Aorta (tissue), 5 donors: Measurements from ENCODE around the gene VPREB3. TPM values are rescaled to one million over a fixed set of nuclear protein-coding genes. Genes with fewer than 3 reads are reported as not detected.

Experiments
- ATAC-seq: fragments of 200-7000 bp; cut with Tn5 transposase; one replicate; pipeline ENCODE4 v1.9.1; 2022; ENCODE audit warnings: moderate library complexity; ENCODE audit not compliant: low FRiP score
- DNase-seq, 2 donors: peaks; one replicate each; pipeline ENCODE4 v3.0.0-alpha.2; 2020
- H3K27ac ChIP-seq, 2 donors: one replicate each; pipeline ENCODE4 v1.5.1; 2013; ENCODE audit warnings: low read length in 2 of 2, mild to moderate bottlenecking in 2 of 2, moderate library complexity in 2 of 2, control low read depth in 1 of 2, inconsistent platforms in 1 of 2, low read depth in 1 of 2
- H3K27me3 ChIP-seq, 2 donors: one replicate each; pipeline ENCODE4 v1.6.1; 2013; ENCODE audit warnings: control low read depth in 1 of 2, low read length in 1 of 2, mild to moderate bottlenecking in 1 of 2, moderate library complexity in 1 of 2; ENCODE audit not compliant: insufficient read depth in 2 of 2, control insufficient read depth in 1 of 2
- H3K36me3 ChIP-seq, 2 donors: one replicate each; pipeline ENCODE4 v1.6.1; 2013; ENCODE audit warnings: control low read depth in 1 of 2, low read length in 1 of 2, mild to moderate bottlenecking in 1 of 2; ENCODE audit not compliant: insufficient read depth in 2 of 2, control insufficient read depth in 1 of 2
- H3K4me1 ChIP-seq, 2 donors: one replicate each; pipeline ENCODE4 v1.6.1; 2013; ENCODE audit warnings: low read length in 2 of 2, control low read depth in 1 of 2, mild to moderate bottlenecking in 1 of 2, moderate library complexity in 1 of 2; ENCODE audit not compliant: insufficient read depth in 2 of 2, control insufficient read depth in 1 of 2
- H3K4me3 ChIP-seq, 2 donors: one replicate each; pipeline ENCODE4 v1.5.1; 2013; ENCODE audit warnings: low read length in 2 of 2, control low read depth in 1 of 2, mild to moderate bottlenecking in 1 of 2
- H3K9me3 ChIP-seq: one replicate; pipeline ENCODE4 v1.6.1; 2013; ENCODE audit warnings: mild to moderate bottlenecking, low read length; ENCODE audit not compliant: control insufficient read depth
- WGBS, 2 donors: extraction: QIAGEN DNeasy Blood & Tissue Kit; methylation state at CpG; one replicate each; pipeline ENCODE4 v1.1.7; 2013; 5-methylcytosine and 5-hydroxymethylcytosine counted together
- intact Hi-C, 2 donors: fragments of 100-400 bp; cut with DNase I; formaldehyde crosslinking; loops; one replicate each; pipeline versions ENCODE4 v1.14.2 to v1.15.0; 2022
- polyA plus RNA-seq, 2 donors: library from polyadenylated mRNA; stranded (reverse); fragments of 200-250 nt; gene quantifications; one replicate each; pipeline ENCODE4 v1.2.3, GENCODE V29; 2013
- total RNA-seq, 2 donors: library from RNA; stranded (reverse); fragmentation: NEBNext Ultra II Directional; extraction: Animal tissue kit (Norgen Biotek cat#: 25700); gene quantifications; one replicate each; pipeline ENCODE4 v1.2.1, GENCODE V29; 2021
- donor health status: healthy with polysubstance abuse.
- donor health status: Bipolar disorder and iron deficiency.
- donor health status: DM: no; HTN: no; CAD: no.
- donor health status: DM: no; HTN: no; CAD: no.
- donor health status: DM: yes; HTN: yes; CAD: no.

VPREB3 gene
- total and polyA plus RNA-seq, 4 donors, result 0.69 TPM; not detected in 3

DNA sequence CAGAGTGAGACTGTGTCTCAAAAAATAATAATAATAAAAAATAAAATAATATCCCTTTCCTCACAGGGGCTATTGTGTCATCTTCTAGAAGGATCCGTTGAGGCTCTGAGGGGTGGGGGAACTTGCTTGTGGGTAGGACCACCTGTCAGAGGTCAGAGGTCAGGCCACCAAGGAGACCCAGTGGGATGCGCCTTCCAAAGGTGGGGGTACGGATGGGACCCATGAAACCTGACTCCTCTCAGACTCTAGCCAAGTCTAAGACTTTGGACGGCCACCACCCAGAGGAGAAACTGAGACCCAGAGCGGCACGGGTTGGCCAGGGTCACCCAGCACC, 18.1 kb upstream of the VPREB3 start:
- Histone ChIP-seq H3K36me3 (no peaks in the 10 kb centered on the region), H3K9me3 (no peaks in the 10 kb centered on the region), H3K27ac (no peak overlapping the region), H3K4me1 (no peaks in the 10 kb centered on the region), H3K4me3 (peak overlapping the region in 1 of 2 donors; percentile 44), H3K27me3 (no peaks in the 10 kb centered on the region)
- no peak for DNase-seq
- WGBS, 2 donors, result 14 to 16% methylated on average over 6 of the region's 6 CpGs
- no peak for ATAC-seq
- intact Hi-C loops, result no loop called here

DNA sequence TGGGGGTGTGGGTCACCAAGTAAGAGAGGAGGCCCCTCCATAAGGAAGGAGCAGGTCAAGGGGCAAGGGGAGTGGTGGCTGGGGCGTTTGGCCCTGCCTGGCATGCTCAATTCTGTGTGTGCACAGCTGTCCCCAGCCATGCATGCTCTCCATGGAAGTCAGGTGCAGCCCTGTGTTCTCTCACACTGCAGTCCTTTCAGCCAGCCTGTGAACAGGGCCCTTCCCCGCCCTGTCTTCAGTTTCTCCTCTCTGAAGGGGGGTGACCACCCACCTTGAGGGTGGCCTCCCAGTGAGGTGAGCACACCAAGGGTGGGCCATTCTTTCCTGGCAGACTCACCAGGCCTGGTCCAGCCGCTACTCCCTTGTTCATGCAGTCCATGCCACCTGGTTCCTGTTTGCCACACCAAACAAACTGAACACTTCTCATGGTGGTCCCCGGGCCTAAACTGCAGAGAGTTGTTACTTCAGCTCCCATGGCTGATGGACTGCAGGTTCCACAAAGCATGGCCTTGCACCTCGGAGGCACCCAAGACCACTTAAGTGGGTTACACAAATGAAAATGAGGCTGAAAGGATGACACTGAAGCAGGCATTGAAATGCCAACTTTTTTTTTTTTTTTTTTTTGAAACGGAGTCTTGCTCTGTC, 15.2 kb upstream of the VPREB3 start:
- intact Hi-C loops, result loop anchor here (2.0 to 10.0 kb wide), 4 partner anchors 17 to 185 kb away; partner anchors contain the start of gene SMARCB1 (in 1 of the 2)
- Histone ChIP-seq H3K4me3 (no peak overlapping the region), H3K27ac (no peak overlapping the region), H3K4me1 (no peaks in the 10 kb centered on the region), H3K9me3 (no peaks in the 10 kb centered on the region), H3K27me3 (no peaks in the 10 kb centered on the region), H3K36me3 (no peaks in the 10 kb centered on the region)
- WGBS, 2 donors, result 81 to 88% methylated on average over 6 of the region's 6 CpGs
- ATAC-seq, result no peak
- DNase-seq, result no peak

DNA sequence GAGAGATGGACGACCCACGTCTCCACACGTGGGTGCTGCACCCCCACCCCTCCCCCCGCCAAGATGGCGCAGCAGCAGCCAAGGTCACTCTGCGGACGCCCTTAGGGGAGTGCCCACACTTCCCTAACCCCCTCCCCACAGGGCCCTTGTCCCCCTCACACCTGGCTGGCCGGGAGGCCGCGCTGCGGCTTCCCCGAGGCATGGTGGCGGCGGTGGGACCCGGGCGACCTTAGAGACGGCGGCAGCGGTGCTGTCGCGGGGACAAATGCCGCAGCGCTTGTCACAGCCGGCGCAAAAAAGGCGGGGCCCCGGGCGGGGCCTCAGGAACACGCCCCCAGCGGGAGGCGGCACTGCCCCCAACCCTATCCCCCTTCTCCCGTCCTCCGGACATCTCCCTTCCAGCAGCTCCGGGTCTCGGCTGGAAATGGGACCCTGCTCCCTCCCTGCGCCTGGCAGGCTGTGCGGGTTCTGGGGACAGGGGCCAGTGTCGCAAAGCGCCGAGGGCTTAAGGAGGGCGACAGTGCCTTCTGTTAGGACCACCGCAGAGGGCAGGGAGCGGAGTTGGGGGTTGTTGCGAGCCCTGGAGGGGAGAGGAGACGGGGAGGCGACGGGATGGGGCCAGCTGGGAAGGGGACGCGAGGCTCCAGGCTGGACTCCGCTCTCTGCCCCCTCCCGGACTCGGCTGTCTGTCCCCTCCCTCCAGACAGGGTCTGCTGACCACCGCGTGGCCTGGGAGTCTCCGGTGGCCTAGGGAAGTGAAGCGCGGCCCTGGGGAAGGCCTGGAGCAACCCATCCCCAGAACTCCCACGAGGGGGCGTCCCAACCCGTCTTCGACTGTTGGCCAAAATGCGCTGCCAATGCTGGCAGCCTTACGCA, 13.7 kb upstream of the VPREB3 start, which contains the start of gene CHCHD10:
Gene CHCHD10, minus strand, starts transcription at position 300 of the 876 bp plus-strand sequence. Its CDS starts 98 bp downstream, at position 202.
- WGBS, 2 donors, result 1% methylated on average over 50 to 63 of the region's 63 CpGs
- Histone ChIP-seq H3K9me3 (no peaks in the 10 kb centered on the region), H3K4me1 (no peaks in the 10 kb centered on the region), H3K27me3 (no peaks in the 10 kb centered on the region), H3K4me3 (peak within 1 kb of the TSS; percentile 32 to 71), H3K27ac (peak within 1 kb of the TSS in 1 of 2 donors; percentile 2), H3K36me3 (no peaks in the 10 kb centered on the region)
- DNase-seq (peak; percentile 92 to 95), ATAC-seq (peak; percentile 88)
- intact Hi-C loops, result loop anchor here (2.0 to 10.0 kb wide), 4 partner anchors 19 to 187 kb away; partner anchors contain the start of gene SMARCB1 (in 1 of the 2)

DNA sequence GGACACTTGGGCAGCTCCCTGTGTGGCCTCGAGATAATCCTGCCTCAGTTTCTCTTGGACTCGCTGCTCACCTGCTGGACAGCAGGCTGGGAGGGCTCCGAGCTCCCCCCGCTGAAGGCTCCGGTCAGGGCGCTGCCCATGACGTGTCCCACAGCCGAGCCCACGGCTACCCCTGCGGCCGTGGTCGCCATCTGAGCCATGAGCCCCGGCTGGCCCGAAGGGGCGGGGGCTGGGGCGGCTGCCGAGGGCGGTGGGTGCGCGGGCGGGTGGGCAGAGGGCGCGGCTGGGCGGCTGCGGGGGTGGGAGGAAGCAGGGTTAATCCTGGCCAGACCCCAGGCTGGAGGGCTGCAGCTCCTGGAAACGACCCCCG, 13.1 kb upstream of the VPREB3 start:
- Histone ChIP-seq H3K9me3 (no peaks in the 10 kb centered on the region), H3K4me1 (no peaks in the 10 kb centered on the region), H3K27ac (no peak overlapping the region), H3K27me3 (no peaks in the 10 kb centered on the region), H3K36me3 (no peaks in the 10 kb centered on the region), H3K4me3 (peak overlapping the region; percentile 32 to 71)
- ATAC-seq (no peak), DNase-seq (no peak)
- intact Hi-C loops, result loop anchor here in 1 of 2 donors (5.0 to 10.0 kb wide), 2 partner anchors 80 to 188 kb away; no protein-coding TSS in a partner anchor
- 11 to 20% methylated on average over 20 to 27 of the region's 27 CpGs for WGBS, 2 donors

DNA sequence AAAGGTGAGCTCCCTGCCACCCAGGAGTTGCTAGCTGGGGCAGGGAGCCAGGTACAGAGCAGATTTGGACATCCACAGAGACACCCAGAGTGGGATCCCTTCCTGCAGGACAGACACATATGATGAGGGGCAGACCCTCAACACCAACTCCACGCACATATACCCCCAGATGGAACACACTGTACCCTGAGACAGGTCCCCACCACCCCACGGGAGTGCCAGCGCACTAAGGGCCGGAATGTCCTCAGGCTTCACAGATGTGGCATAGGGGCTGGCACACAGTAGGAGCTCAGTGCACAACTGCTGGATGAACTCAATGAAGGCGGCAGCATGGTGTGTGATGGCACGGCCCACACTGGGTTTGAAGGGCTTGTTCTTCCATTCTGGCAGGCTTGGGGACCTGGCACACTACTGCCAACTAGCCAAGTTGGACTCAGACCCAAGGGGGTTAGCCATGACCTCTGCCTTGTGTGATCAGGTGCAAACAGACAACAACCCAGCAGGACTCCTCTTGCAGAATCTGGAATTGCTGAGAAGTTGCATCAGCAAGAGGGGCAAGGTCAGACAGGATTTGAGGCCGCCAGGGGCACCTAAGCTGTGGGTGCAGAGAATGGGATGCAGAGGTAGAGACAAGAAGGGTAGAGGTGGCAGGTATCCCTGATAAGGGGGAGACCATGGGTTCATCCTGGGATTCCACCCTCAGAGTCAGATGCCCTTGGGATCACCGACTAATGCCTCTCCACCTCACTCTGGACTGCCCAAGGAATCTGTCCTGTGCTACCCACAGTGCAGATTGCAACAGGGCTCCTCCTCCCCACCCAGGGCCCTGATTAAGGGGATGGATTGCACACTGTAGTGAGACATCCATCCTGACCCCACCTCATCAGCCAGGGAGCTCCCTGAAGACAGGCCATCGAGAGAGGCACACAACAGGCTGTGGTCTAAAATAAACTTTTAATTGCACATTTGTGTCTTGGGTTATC, 11.0 kb upstream of the VPREB3 start:
- WGBS, 2 donors, result 93 to 95% methylated on average over 9 of the region's 9 CpGs
- H3K27ac ChIP-seq, result no peak overlapping the region

DNA sequence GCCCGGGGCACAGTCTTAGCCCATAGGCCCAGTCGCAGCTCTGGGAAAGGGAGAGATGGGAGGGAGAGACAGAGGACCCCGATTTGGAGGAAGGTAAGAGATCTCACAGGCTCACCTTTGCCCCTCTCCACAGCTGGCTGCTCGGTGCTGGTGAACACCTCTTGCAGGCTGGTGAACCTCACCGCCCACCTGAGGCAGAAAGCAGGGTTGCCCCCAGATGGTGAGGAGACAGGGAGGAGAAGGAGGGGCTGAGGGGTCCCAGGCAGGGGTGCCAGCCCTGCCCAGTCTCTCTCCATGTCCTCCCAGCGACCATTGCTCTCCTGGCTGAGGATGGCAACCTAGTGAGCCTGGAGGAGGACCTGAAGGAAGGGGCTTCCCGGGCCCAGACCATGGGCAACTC, 9.7 kb upstream of the VPREB3 start:
- ATAC-seq (no peak), DNase-seq (no peak)
- H3K4me3 ChIP-seq, result no peak overlapping the region
- H3K9me3 ChIP-seq, result no peaks in the 10 kb centered on the region
- intact Hi-C loops, result loop anchor here in 1 of 2 donors (10.0 kb wide), 1 partner anchor 191 kb away; no protein-coding TSS in a partner anchor
- no peak overlapping the region for H3K27ac ChIP-seq
- no peaks in the 10 kb centered on the region for H3K36me3 ChIP-seq
- 58 to 59% methylated on average over 7 of the region's 7 CpGs for WGBS, 2 donors
- no peaks in the 10 kb centered on the region for H3K4me1 ChIP-seq
- H3K27me3 ChIP-seq, result no peaks in the 10 kb centered on the region

More for the DNA sequence above, 11.0 kb upstream of the VPREB3 start:
- Histone ChIP-seq H3K4me3 (no peak overlapping the region), H3K36me3 (no peaks in the 10 kb centered on the region), H3K9me3 (no peaks in the 10 kb centered on the region), H3K4me1 (no peaks in the 10 kb centered on the region), H3K27me3 (no peaks in the 10 kb centered on the region)
- no peak for DNase-seq
- intact Hi-C loops, result loop anchor here in 1 of 2 donors (5.0 to 10.0 kb wide), 2 partner anchors 82 to 190 kb away; no protein-coding TSS in a partner anchor
- no peak for ATAC-seq

DNA sequence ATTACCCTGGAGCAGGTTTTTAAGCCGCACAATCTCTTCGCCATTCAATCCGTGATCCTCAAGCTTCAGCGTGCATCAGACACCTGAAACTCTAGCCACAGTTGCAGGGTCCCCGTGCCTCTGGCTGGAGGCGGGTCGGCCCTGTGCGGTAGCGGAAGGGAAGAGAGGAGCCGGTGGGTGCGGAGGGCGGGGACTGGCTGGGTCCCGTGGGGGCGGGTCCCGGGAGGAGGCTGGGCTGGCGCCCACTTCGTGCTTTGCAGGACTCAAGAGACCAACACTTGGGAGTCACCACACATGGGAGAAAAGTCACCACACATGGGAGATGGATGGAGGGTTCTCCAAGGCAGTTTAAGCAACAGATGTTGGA, 9.3 kb upstream of the VPREB3 start:
- no peaks in the 10 kb centered on the region for H3K27me3 ChIP-seq
- intact Hi-C loops, result loop anchor here in 1 of 2 donors (10.0 kb wide), 1 partner anchor 191 kb away; no protein-coding TSS in a partner anchor
- 17 to 25% methylated on average over 14 to 17 of the region's 17 CpGs for WGBS, 2 donors
- no peak overlapping the region for H3K27ac ChIP-seq
- H3K9me3 ChIP-seq, result no peaks in the 10 kb centered on the region
- H3K4me3 ChIP-seq, result no peak overlapping the region
- H3K4me1 ChIP-seq, result no peaks in the 10 kb centered on the region
- ATAC-seq, result no peak
- no peaks in the 10 kb centered on the region for H3K36me3 ChIP-seq
- DNase-seq, result peak; percentile 80 to 86
